Keratinocyte (primary cell): Measurements from ENCODE around the gene EFHD1.

ENCODE experiments used
- CTCF ChIP-seq, 3 experiments: IDR thresholded peaks in 1 of 3; conservative IDR thresholded peaks in 1 of 3; optimal IDR thresholded peaks in 1 of 3; 2 replicates in 2 of 3; 3 replicates in 1 of 3; pipeline versions ENCODE3 to v1.5.1; 2011; ENCODE audit warnings: low read length in 3 of 3, mild to moderate bottlenecking in 3 of 3, moderate library complexity in 2 of 3, control low read depth in 1 of 3, inconsistent platforms in 1 of 3; ENCODE audit not compliant: insufficient read depth in 2 of 3; ENCODE audit errors: extremely low read depth in 1 of 3
- EZH2 ChIP-seq: IDR thresholded peaks from one replicate; pipeline ENCODE4 v1.6.1; 2012; ENCODE audit warnings: inconsistent platforms, mild to moderate bottlenecking, low read length, moderate library complexity

- TF ChIP-seq CTCF (optimal IDR thresholded peaks at IDR 0.05 in 1 of 3, IDR thresholded peaks at IDR 0.05 in 1 of 3, conservative IDR thresholded peaks at IDR 0.05 in 1 of 3; ENCODE audit: extremely low read depth in 1 of 3, insufficient read depth in 2 of 3, low read length in 3 of 3) (peak in 1 of 3 experiments; percentile 7), EZH2 (peak; percentile 73)
Measured at GRCh38 chr2:232632904-232633412, 446 bp upstream of the EFHD1 start.
